Neural cell (in vitro differentiated cells): ENCODE results near the gene HSPB1.

ENCODE experiments used
- CTCF ChIP-seq: fragments of 450-650 bp; IDR thresholded peaks from 2 replicates; pipeline ENCODE4 v1.5.1; 2014; ENCODE audit warnings: antibody characterized with exemption, mild to moderate bottlenecking, moderate library complexity; ENCODE audit not compliant: poor library complexity, severe bottlenecking
- EP300 ChIP-seq: fragments of 450-650 bp; conservative IDR thresholded peaks from 2 replicates; pipeline ENCODE4 v1.6.1; 2014; ENCODE audit warnings: antibody characterized with exemption, mild to moderate bottlenecking, moderate library complexity; ENCODE audit not compliant: poor library complexity, severe bottlenecking
- EZH2 ChIP-seq: fragments of 200-600, 300-800 bp; shearing (Covaris generic), sonication (generic); IDR thresholded peaks from 2 replicates; pipeline ENCODE4 v1.6.1; 2014; ENCODE audit warnings: antibody characterized with exemption, low read length, borderline replicate concordance, mild to moderate bottlenecking; ENCODE audit not compliant: insufficient read depth, poor library complexity, severe bottlenecking
- POLR2AphosphoS5 ChIP-seq: IDR thresholded peaks from 2 replicates; pipeline ENCODE4 v1.6.1; 2012
- RAD21 ChIP-seq: fragments of 450-650 bp; conservative IDR thresholded peaks from 2 replicates; pipeline ENCODE4 v1.6.1; 2014; ENCODE audit warnings: antibody characterized with exemption, mild to moderate bottlenecking, moderate library complexity
- REST ChIP-seq: IDR thresholded peaks from 2 replicates; pipeline ENCODE4 v1.6.1; 2012; ENCODE audit warnings: borderline replicate concordance
- SMC3 ChIP-seq: fragments of 450-650 bp; conservative IDR thresholded peaks from 2 replicates; pipeline ENCODE4 v1.6.1; 2014; ENCODE audit warnings: antibody characterized with exemption, mild to moderate bottlenecking, moderate library complexity; ENCODE audit not compliant: poor library complexity
- TAF1 ChIP-seq: IDR thresholded peaks from 2 replicates; pipeline ENCODE4 v1.6.1; 2012; ENCODE audit warnings: low read depth

- TF ChIP-seq CTCF (no peak), POLR2AphosphoS5 (no peak), EZH2 (no peak), TAF1 (no peak), RAD21 (no peak), REST (no peak), EP300 (no peak), SMC3 (no peak)
Measured at GRCh38 chr7:76283254-76284159, 19.0 kb upstream of the HSPB1 start.
